H54 (cell line): Measurements from ENCODE around the gene GTPBP2.
"Not testable (repeated sequence)": the region's sequence is repeated elsewhere in the genome, so short reads cannot be mapped to it uniquely, and the experiment has no call there.

Experiments used
- DNase-seq: peaks from one replicate; pipeline ENCODE4 v3.0.0; 2011; ENCODE audit warnings: low spot score, mixed read lengths; ENCODE audit not compliant: insufficient read length
- FAIRE-seq: peaks from 3 replicates; lab custom pipeline; 2011; peaks lifted over from hg19 to GRCh38; lab: Jason Lieb, UNC
- POLR2A ChIP-seq: IDR thresholded peaks from 2 replicates; pipeline ENCODE4 v1.6.1; 2011; ENCODE audit warnings: low read depth, mild to moderate bottlenecking, low read length

The GTPBP2 gene

GRCh38 chr6:43600595-43600994 lies 28.5 kb downstream of the GTPBP2 start:
- no peak for FAIRE-seq
- no peak for DNase-seq

GRCh38 chr6:43593938-43594337 lies 35.1 kb downstream of the GTPBP2 start:
- FAIRE-seq = no peak
- no peak for DNase-seq
- TF ChIP-seq POLR2A = no peak

More at GRCh38 chr6:43600595-43600994, 28.5 kb downstream of the GTPBP2 start:
- no peak for TF ChIP-seq POLR2A

- not testable (repeated sequence) for FAIRE-seq, DNase-seq
These were observed 39.5 kb downstream of the GTPBP2 start for GRCh38 chr6:43589564-43589963.

GRCh38 chr6:43588194-43588593 lies 40.9 kb downstream of the GTPBP2 start:
- no peak for FAIRE-seq
- no peak for DNase-seq
- no peak for TF ChIP-seq POLR2A

GRCh38 chr6:43584892-43585570 lies 44.0 kb downstream of the GTPBP2 start:
- TF ChIP-seq POLR2A = no peak
- FAIRE-seq (no peak), DNase-seq (no peak)

- FAIRE-seq (no peak), DNase-seq (no peak)
- no peak for TF ChIP-seq POLR2A
These were observed 46.2 kb downstream of the GTPBP2 start for GRCh38 chr6:43582911-43583310.

- DNase-seq = no peak
- no peak for TF ChIP-seq POLR2A
- FAIRE-seq = no peak
These were observed 49.9 kb downstream of the GTPBP2 start for GRCh38 chr6:43579171-43579570.

- FAIRE-seq (no peak), DNase-seq (no peak)
- no peak for TF ChIP-seq POLR2A
These were observed 50.3 kb downstream of the GTPBP2 start for GRCh38 chr6:43578748-43579147.

- peak; percentile 100 for TF ChIP-seq POLR2A
- no peak for FAIRE-seq
- DNase-seq = peak; percentile 100
These were observed 53.1 kb downstream of the GTPBP2 start, which contains the start of the genes POLH and XPO5 for GRCh38 chr6:43575772-43576551. Gene POLH (plus strand): TSS chr6:43576185. CDS start chr6:43582320, 6,135 bp downstream. Gene XPO5 (minus strand): TSS chr6:43576038. CDS start chr6:43575864, 174 bp downstream.

- peak; percentile 56 for DNase-seq
- no peak for FAIRE-seq
- peak; percentile 27; the same call in 1 of the 2 replicates for TF ChIP-seq POLR2A
These were observed 53.8 kb downstream of the GTPBP2 start for GRCh38 chr6:43575105-43575771.

- no peak for FAIRE-seq
- no peak for DNase-seq
- TF ChIP-seq POLR2A = no peak
These were observed 57.0 kb downstream of the GTPBP2 start for GRCh38 chr6:43572015-43572414.

GRCh38 chr6:43570876-43571441 lies 58.1 kb downstream of the GTPBP2 start:
- DNase-seq (no peak), FAIRE-seq (no peak)
- TF ChIP-seq POLR2A = no peak
